Tibial nerve (tissue), 4 donors: Measurements from ENCODE around the gene PDE6G.

Source experiments
- EP300 ChIP-seq, 2 donors: sonication (generic); formaldehyde crosslinking; IDR thresholded peaks; one replicate each; pipeline ENCODE4 v1.6.1; 2017; ENCODE audit warnings: antibody characterized with exemption in 2 of 2, mild to moderate bottlenecking in 1 of 2
- POLR2A ChIP-seq, 2 donors: fragments of 450-650 bp; IDR thresholded peaks; one replicate each; pipeline ENCODE4 v1.6.1; 2017; ENCODE audit warnings: antibody characterized with exemption in 2 of 2, mild to moderate bottlenecking in 2 of 2, moderate library complexity in 2 of 2
- TF ChIP-seq, protein P1 (sequence below), 5 experiments: fragments of 200-600 bp in 3 of 5; fragments of 450-650 bp in 2 of 5; sonication (generic) in 3 of 5; IDR thresholded peaks; one replicate each; pipeline ENCODE4 v1.5.1; 2016 to 2019; ENCODE audit warnings: antibody characterized with exemption in 5 of 5, mild to moderate bottlenecking in 3 of 5, moderate library complexity in 2 of 5

- TF ChIP-seq, protein P1, sequence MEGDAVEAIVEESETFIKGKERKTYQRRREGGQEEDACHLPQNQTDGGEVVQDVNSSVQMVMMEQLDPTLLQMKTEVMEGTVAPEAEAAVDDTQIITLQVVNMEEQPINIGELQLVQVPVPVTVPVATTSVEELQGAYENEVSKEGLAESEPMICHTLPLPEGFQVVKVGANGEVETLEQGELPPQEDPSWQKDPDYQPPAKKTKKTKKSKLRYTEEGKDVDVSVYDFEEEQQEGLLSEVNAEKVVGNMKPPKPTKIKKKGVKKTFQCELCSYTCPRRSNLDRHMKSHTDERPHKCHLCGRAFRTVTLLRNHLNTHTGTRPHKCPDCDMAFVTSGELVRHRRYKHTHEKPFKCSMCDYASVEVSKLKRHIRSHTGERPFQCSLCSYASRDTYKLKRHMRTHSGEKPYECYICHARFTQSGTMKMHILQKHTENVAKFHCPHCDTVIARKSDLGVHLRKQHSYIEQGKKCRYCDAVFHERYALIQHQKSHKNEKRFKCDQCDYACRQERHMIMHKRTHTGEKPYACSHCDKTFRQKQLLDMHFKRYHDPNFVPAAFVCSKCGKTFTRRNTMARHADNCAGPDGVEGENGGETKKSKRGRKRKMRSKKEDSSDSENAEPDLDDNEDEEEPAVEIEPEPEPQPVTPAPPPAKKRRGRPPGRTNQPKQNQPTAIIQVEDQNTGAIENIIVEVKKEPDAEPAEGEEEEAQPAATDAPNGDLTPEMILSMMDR (IDR thresholded peaks at IDR 0.05): no peak
- TF ChIP-seq EP300 (IDR thresholded peaks at IDR 0.05): no peak
- no peak for TF ChIP-seq POLR2A (IDR thresholded peaks at IDR 0.05)
These were observed 24.9 kb downstream of the PDE6G start for GRCh38 chr17:81631482-81631881.
